Naive thymus-derived CD4-positive, alpha-beta T cell (primary cell): ENCODE measurements around the gene NXPE4. TPM values are rescaled to one million over a fixed set of nuclear protein-coding genes. Genes with fewer than 3 reads are reported as not detected.
A peak's percentile ranks its signal among the peaks of the same experiment; 100 is the strongest.
"Not testable (repeated sequence)": the region's sequence is repeated elsewhere in the genome, so short reads cannot be mapped to it uniquely, and the experiment has no call there.

ENCODE experiments used
- ATAC-seq: fragments of 150-1000 bp; cut with Tn5 transposase; 2 replicates; pipeline ENCODE4 v1.10.0; 2021; ENCODE audit warnings: mild to moderate bottlenecking, moderate library complexity
- CTCF ChIA-PET: fragments of 350-600 bp; sonication (Branson Sonifier 250); formaldehyde crosslinking; loops from one replicate; lab custom pipeline; 2021; ENCODE audit warnings: antibody characterized with exemption; lab: Charles Lee
- POLR2A ChIA-PET: fragments of 350-600 bp; sonication (Branson Sonifier 250); formaldehyde crosslinking; loops from one replicate; lab custom pipeline; 2021; ENCODE audit warnings: antibody characterized with exemption, inconsistent platforms; lab: Charles Lee
- DNase-seq, 9 donors: peaks; one replicate each; pipeline versions ENCODE4 v3.0.0 to v3.0.0-alpha.2; 2020 to 2022; ENCODE audit warnings: mixed read lengths in 1 of 9
- H3K27ac ChIP-seq: one replicate; pipeline ENCODE4 v1.7.0; 2013; ENCODE audit warnings: mild to moderate bottlenecking, low read depth, low read length, moderate library complexity
- H3K27me3 ChIP-seq, 2 donors: one replicate each; pipeline ENCODE4 v1.7.0; 2013; ENCODE audit warnings: low read length in 2 of 2, mild to moderate bottlenecking in 2 of 2, moderate library complexity in 2 of 2; ENCODE audit not compliant: control insufficient read depth in 2 of 2, insufficient read depth in 2 of 2
- H3K36me3 ChIP-seq, 3 experiments: 1 replicate in 2 of 3; 2 replicates in 1 of 3; pipeline ENCODE4 v1.7.0; 2013; ENCODE audit warnings: low read length in 3 of 3, mild to moderate bottlenecking in 3 of 3, moderate library complexity in 1 of 3; ENCODE audit not compliant: insufficient read depth in 3 of 3, control insufficient read depth in 2 of 3
- H3K4me1 ChIP-seq, 2 donors: one replicate each; pipeline ENCODE4 v1.7.0; 2013; ENCODE audit warnings: low read length in 2 of 2, mild to moderate bottlenecking in 2 of 2, moderate library complexity in 1 of 2; ENCODE audit not compliant: control insufficient read depth in 2 of 2, insufficient read depth in 2 of 2
- H3K4me3 ChIP-seq: 2 replicates; pipeline ENCODE4 v1.7.0; 2013; ENCODE audit warnings: mild to moderate bottlenecking, low read length
- H3K9me3 ChIP-seq, 3 experiments: 1 replicate in 2 of 3; 2 replicates in 1 of 3; pipeline ENCODE4 v1.7.0; 2013; ENCODE audit warnings: low read length in 3 of 3; ENCODE audit not compliant: control insufficient read depth in 2 of 3
- H3K27ac Mint-ChIP-seq, 9 donors: one replicate each; pipeline ENCODE4 v1.8.0; 2020 to 2022; ENCODE audit warnings: mixed read lengths in 9 of 9, mild to moderate bottlenecking in 8 of 9, moderate library complexity in 5 of 9, inconsistent platforms in 2 of 9
- H3K27me3 Mint-ChIP-seq, 5 donors: one replicate each; pipeline ENCODE4 v1.8.0; 2021 to 2022; ENCODE audit warnings: mixed read lengths in 5 of 5, mild to moderate bottlenecking in 1 of 5
- H3K36me3 Mint-ChIP-seq, 5 donors: one replicate each; pipeline ENCODE4 v1.8.0; 2020 to 2022; ENCODE audit warnings: mixed read lengths in 5 of 5, mild to moderate bottlenecking in 3 of 5, inconsistent platforms in 1 of 5
- H3K4me1 Mint-ChIP-seq, 7 donors: one replicate each; pipeline ENCODE4 v1.8.0; 2020 to 2022; ENCODE audit warnings: mixed read lengths in 7 of 7, mild to moderate bottlenecking in 3 of 7, inconsistent platforms in 1 of 7
- H3K4me3 Mint-ChIP-seq, 10 donors: one replicate each; pipeline ENCODE4 v1.8.0; 2020 to 2022; ENCODE audit warnings: mild to moderate bottlenecking in 10 of 10, mixed read lengths in 10 of 10, moderate library complexity in 6 of 10, inconsistent platforms in 2 of 10
- H3K9me3 Mint-ChIP-seq, 11 donors: one replicate each; pipeline ENCODE4 v1.8.0; 2020 to 2022; ENCODE audit warnings: mixed read lengths in 11 of 11, mild to moderate bottlenecking in 4 of 11, inconsistent platforms in 1 of 11, moderate library complexity in 1 of 11
- intact Hi-C, 2 donors: fragments of 100-400 bp; cut with micrococcal nuclease; formaldehyde crosslinking; loops; one replicate each; pipeline ENCODE4 v1.15.1; 2023
- polyA plus RNA-seq, 2 donors: library from polyadenylated mRNA; unstranded; fragments of 300-500 nt; fragmentation: Illumina TruSeq; gene quantifications; one replicate each; pipeline ENCODE4 v1.2.3, GENCODE V29; 2021
- total RNA-seq, 6 experiments: library from RNA in 5 of 6; stranded (reverse) in 5 of 6; gene quantifications; 1 replicate in 5 of 6; 2 replicates in 1 of 6; pipeline ENCODE4 v1.2.3 and lab custom pipeline; 2021 to 2026

The NXPE4 gene
- total RNA-seq (not detected), polyA plus RNA-seq (not detected), total RNA-seq (lab: John Stamatoyannopoulos, UW) (not detected)

DNA sequence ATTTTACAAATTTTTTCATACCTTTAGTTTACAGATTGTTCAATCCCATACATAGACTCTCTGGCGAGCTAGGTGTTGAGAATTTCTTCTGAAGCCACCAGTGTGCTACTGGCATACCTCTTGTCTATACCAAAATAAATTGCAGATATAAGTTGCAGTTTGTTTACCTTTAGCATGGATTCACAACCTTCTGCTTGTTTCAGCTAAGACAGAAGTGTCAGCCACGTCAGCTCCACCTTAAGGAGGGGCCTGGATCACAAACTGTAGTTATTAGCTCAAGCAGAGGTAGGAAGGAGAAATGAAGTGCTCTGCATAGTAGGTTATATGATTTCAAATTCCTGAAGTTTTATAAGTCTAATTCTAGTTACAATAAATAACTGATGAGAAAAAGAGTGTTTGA is at the start of gene NXPE4:
NXPE4 (minus strand) TSS at position 216 of the 400 bp plus-strand sequence. CDS start 1,027 bp downstream, outside the sequence.
- Mint-ChIP-seq H3K27me3 (peaks cover 0 to 15% (median 8%) of the 10 kb centered on the region in 5 donors), H3K36me3 (no peaks in the 10 kb centered on the region), H3K4me3 (no peak within 1 kb of the TSS), H3K4me1 (no peaks in the 10 kb centered on the region), H3K27ac (no peak within 1 kb of the TSS), H3K9me3 (peaks cover 0 to 2% (median 0%) of the 10 kb centered on the region in 11 donors)
- H3K27me3 ChIP-seq = no peaks in the 10 kb centered on the region
- H3K27ac ChIP-seq = no peak within 1 kb of the TSS
- intact Hi-C loops = no loop called here
- H3K9me3 ChIP-seq = no peaks in the 10 kb centered on the region
- DNase-seq (no peak), ATAC-seq (no peak)
- H3K4me3 ChIP-seq = no peak within 1 kb of the TSS
- H3K4me1 ChIP-seq = no peaks in the 10 kb centered on the region
- CTCF ChIA-PET = interaction anchor here (0.5 kb wide), 1 partner anchor 18 kb away, joined by 3 read pairs; no protein-coding TSS in a partner anchor
- no peaks in the 10 kb centered on the region for H3K36me3 ChIP-seq
- POLR2A ChIA-PET = no interaction called here

DNA sequence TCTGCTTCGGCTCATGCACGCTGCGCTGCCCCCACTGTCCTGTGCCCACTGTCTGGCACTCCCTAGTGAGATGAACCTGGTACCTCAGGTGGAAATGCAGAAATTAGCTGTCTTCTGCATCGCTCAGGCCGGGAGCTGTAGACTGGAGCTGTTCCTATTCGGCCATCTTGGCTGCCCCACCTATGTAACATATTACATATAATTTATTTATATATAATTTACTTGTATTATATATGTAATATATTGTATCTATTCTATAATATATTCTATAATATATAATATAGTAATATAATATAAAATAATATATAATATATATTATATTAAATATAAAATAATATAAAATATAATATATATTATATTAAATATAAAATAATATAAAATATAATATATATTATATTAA is 43.9 kb upstream of the NXPE4 start:
- intact Hi-C loops = not testable (repeated sequence)

DNA sequence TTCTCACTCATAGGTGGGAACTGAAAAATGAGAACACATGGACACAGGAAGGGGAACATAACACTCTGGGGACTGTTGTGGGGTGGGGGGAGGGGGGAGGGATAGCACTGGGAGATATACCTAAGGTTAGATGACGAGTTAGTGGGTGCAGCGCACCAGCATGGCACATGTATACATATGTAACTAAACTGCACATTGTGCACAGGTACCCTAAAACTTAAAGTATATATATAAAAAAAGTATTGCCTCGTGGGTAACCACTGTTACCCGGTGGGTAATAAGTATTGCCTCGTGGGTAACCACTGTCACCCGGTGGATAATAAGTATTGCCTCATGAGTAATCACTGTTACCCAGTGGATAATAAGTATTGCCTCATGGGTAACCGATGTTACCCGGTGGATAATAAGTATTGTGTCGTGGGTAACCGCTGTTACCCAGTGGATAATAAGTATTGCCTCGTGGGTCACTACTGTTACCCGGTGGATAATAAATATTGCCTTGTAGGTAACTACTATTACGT is 35.9 kb upstream of the NXPE4 start:
- POLR2A ChIA-PET, H3K27me3 Mint-ChIP-seq: not testable (repeated sequence)

More for the DNA sequence above, 43.9 kb upstream of the NXPE4 start:
- H3K4me3 Mint-ChIP-seq, H3K4me1 Mint-ChIP-seq, DNase-seq, H3K36me3 Mint-ChIP-seq, POLR2A ChIA-PET, H3K27ac Mint-ChIP-seq, H3K36me3 ChIP-seq, H3K27me3 ChIP-seq, CTCF ChIA-PET, H3K9me3 ChIP-seq, H3K4me3 ChIP-seq, ATAC-seq, H3K4me1 ChIP-seq, H3K27ac ChIP-seq, H3K9me3 Mint-ChIP-seq: not testable (repeated sequence)
- H3K27me3 Mint-ChIP-seq = peaks cover 0 to 18% (median 11%) of the 10 kb centered on the region in 5 donors

DNA sequence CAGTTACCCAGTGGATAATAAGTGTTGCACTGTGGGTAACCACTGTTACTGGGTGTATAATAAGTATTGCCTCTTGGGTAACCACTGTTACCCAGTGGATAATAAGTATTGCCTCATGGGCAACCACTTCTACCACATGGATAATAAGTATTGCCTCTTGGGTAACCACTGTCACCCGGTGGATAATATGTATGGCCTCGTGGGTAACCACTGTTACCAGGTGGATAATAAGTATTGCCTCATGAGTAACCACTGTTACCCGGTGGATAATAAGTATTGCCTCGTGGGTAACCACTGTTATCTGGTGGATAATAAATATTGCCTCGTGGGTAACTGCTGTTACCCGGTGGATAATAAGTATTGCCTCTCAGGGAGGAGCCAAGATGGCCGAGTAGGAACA is 29.7 kb upstream of the NXPE4 start:
- H3K4me1 Mint-ChIP-seq = no peaks in the 10 kb centered on the region
- H3K27me3 ChIP-seq = no peaks in the 10 kb centered on the region
- no peak overlapping the region for H3K27ac ChIP-seq
- H3K9me3 ChIP-seq = no peaks in the 10 kb centered on the region
- intact Hi-C loops = no loop called here
- no peaks in the 10 kb centered on the region for H3K36me3 ChIP-seq
- DNase-seq = no peak
- CTCF ChIA-PET = no interaction called here
- no peak for ATAC-seq
- H3K27ac Mint-ChIP-seq = no peak overlapping the region
- POLR2A ChIA-PET = no interaction called here
- H3K4me1 ChIP-seq = no peaks in the 10 kb centered on the region
- no peak overlapping the region for H3K4me3 ChIP-seq
- H3K9me3 Mint-ChIP-seq = peaks cover 0 to 9% (median 4%) of the 10 kb centered on the region in 11 donors
- peaks cover 0 to 1% (median 0%) of the 10 kb centered on the region in 5 donors for H3K36me3 Mint-ChIP-seq
- no peak overlapping the region for H3K4me3 Mint-ChIP-seq
- H3K27me3 Mint-ChIP-seq = peaks cover 0 to 6% (median 0%) of the 10 kb centered on the region in 5 donors

More for the DNA sequence above, 35.9 kb upstream of the NXPE4 start:
- H3K4me1 Mint-ChIP-seq, H3K27me3 ChIP-seq, H3K36me3 ChIP-seq, intact Hi-C loops, H3K4me1 ChIP-seq, H3K27ac Mint-ChIP-seq, ATAC-seq, H3K9me3 ChIP-seq, H3K27ac ChIP-seq, H3K4me3 Mint-ChIP-seq, H3K36me3 Mint-ChIP-seq, CTCF ChIA-PET, H3K4me3 ChIP-seq: not testable (repeated sequence)
- peak in 4 of 9 donors; percentile 5 to 47 (median 10) for DNase-seq
- peaks cover 0 to 11% (median 4%) of the 10 kb centered on the region in 11 donors for H3K9me3 Mint-ChIP-seq

DNA sequence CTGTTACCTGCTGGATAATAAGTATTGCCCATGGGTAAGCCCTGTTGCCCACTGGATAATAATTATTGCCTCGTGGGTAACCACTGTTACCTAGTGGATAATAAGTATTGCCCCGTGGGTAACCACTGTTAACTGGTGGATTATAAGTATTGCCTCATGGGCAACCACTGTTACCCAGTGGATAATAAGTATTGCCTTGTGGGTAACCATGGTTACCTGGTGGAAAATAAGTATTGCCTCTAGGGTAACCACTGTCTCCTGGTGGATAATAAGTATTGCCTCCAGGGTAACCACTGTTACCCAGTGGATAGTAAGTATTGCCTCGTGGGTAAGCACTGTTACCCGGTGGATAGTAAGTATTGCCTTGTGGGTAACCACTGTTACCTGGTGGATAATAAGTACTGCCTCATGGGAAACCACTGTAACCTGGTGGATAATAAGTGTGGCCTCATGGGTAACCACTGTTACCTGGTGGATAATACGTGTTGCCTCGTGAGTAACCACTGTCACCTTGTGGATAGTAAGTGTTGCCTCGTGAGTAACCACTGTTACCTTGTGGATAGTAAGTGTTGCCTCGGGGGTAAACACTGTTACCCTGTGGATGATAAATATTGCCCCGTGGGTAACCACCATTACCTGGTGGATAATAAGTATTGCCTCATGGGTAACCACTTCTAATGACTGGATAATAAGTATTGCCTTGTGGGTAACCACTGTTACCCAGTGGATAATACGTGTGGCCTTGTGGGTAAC is 29.0 kb upstream of the NXPE4 start:
- Mint-ChIP-seq H3K9me3 (peaks cover 0 to 10% (median 2%) of the 10 kb centered on the region in 11 donors), H3K4me1 (no peaks in the 10 kb centered on the region), H3K36me3 (peaks cover 0 to 1% (median 0%) of the 10 kb centered on the region in 5 donors), H3K4me3 (no peak overlapping the region), H3K27me3 (peaks cover 0 to 6% (median 0%) of the 10 kb centered on the region in 5 donors), H3K27ac (no peak overlapping the region)
- Histone ChIP-seq H3K9me3 (no peaks in the 10 kb centered on the region), H3K4me3 (no peak overlapping the region), H3K4me1 (no peaks in the 10 kb centered on the region), H3K27me3 (no peaks in the 10 kb centered on the region), H3K27ac (no peak overlapping the region), H3K36me3 (no peaks in the 10 kb centered on the region)
- ATAC-seq (no peak), DNase-seq (no peak)
- POLR2A ChIA-PET = no interaction called here
- intact Hi-C loops = no loop called here
- CTCF ChIA-PET = no interaction called here

DNA sequence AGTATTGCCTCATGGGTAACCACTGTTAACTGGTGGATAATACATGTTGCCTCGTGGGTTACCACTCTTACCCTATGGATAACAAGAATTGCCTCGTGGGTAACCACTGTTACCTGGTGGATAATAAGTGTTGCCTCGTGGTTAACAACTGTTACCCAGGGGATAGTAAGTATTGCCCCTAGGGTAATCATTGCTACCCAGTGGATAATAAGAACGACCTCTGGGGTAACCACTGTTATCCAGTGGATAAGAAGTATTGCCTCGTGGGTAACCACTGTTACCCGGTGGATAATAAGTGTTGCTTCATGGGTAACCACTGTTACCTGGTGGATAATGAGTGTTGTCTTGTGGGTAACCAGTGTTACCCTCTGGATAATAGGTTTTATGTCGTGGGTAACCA is 28.1 kb upstream of the NXPE4 start:
- Mint-ChIP-seq H3K4me3 (no peak overlapping the region), H3K27ac (no peak overlapping the region), H3K27me3 (peaks cover 0 to 6% (median 0%) of the 10 kb centered on the region in 5 donors), H3K9me3 (peaks cover 0 to 11% (median 0%) of the 10 kb centered on the region in 11 donors), H3K36me3 (peaks cover 0 to 1% (median 0%) of the 10 kb centered on the region in 5 donors), H3K4me1 (no peaks in the 10 kb centered on the region)
- ATAC-seq (no peak), DNase-seq (no peak)
- Histone ChIP-seq H3K4me1 (no peaks in the 10 kb centered on the region), H3K4me3 (no peak overlapping the region), H3K27me3 (no peaks in the 10 kb centered on the region), H3K9me3 (no peaks in the 10 kb centered on the region), H3K36me3 (no peaks in the 10 kb centered on the region), H3K27ac (no peak overlapping the region)
- CTCF ChIA-PET = no interaction called here
- intact Hi-C loops = no loop called here
- POLR2A ChIA-PET = no interaction called here
